Amygdala (tissue), 56 donors: ENCODE results near the gene LCORL.
A peak's percentile ranks its signal among the peaks of the same experiment; 100 is the strongest.
"Not testable (repeated sequence)": the region's sequence is repeated elsewhere in the genome, so short reads cannot be mapped to it uniquely, and the experiment has no call there.

ENCODE experiments used
- DNase-seq, 56 donors: peaks; one replicate each; lab custom pipeline; 2025; lab: John Stamatoyannopoulos, UW

Gene LCORL

GRCh38 chr4:18020671-18021469, 685 bp downstream of the LCORL start:
- DNase-seq: peak in 55 of 56 donors; percentile 2 to 80 (median 48)

GRCh38 chr4:18020145-18020670, 1.3 kb downstream of the LCORL start:
- DNase-seq: peak in 8 of 56 donors; percentile 2 to 38 (median 6)

- no peak for DNase-seq
These were observed 7.3 kb downstream of the LCORL start for GRCh38 chr4:18014269-18014668.

GRCh38 chr4:18012807-18013462, 8.6 kb downstream of the LCORL start:
- DNase-seq: no peak

- no peak for DNase-seq
These were observed 9.3 kb downstream of the LCORL start for GRCh38 chr4:18012134-18012806.

GRCh38 chr4:18007625-18008024, 13.9 kb downstream of the LCORL start:
- DNase-seq: no peak

- not testable (repeated sequence) for DNase-seq
These were observed 15.1 kb downstream of the LCORL start for GRCh38 chr4:18006432-18006831.

GRCh38 chr4:17997129-17997528, 24.4 kb downstream of the LCORL start:
- no peak for DNase-seq

- DNase-seq: no peak
These were observed 26.4 kb downstream of the LCORL start for GRCh38 chr4:17995165-17995564.

GRCh38 chr4:17985832-17986231, 35.7 kb downstream of the LCORL start:
- no peak for DNase-seq

GRCh38 chr4:17981063-17981462, 40.5 kb downstream of the LCORL start:
- DNase-seq: no peak

GRCh38 chr4:17968721-17969120, 52.8 kb downstream of the LCORL start:
- no peak for DNase-seq

- DNase-seq: no peak
These were observed 54.5 kb downstream of the LCORL start for GRCh38 chr4:17967078-17967477.

GRCh38 chr4:17966312-17966711, 55.2 kb downstream of the LCORL start:
- DNase-seq: no peak

GRCh38 chr4:17964576-17964975, 57.0 kb downstream of the LCORL start:
- DNase-seq: no peak

- no peak for DNase-seq
These were observed 59.4 kb downstream of the LCORL start for GRCh38 chr4:17962171-17962570.

GRCh38 chr4:17961249-17961648, 60.3 kb downstream of the LCORL start:
- DNase-seq: no peak

GRCh38 chr4:17958181-17958580, 63.4 kb downstream of the LCORL start:
- DNase-seq: no peak

GRCh38 chr4:17957688-17958087, 63.9 kb downstream of the LCORL start:
- DNase-seq: no peak

- no peak for DNase-seq
These were observed 65.3 kb downstream of the LCORL start for GRCh38 chr4:17956245-17956644.

GRCh38 chr4:17945303-17945702, 76.3 kb downstream of the LCORL start:
- no peak for DNase-seq
